Activated T-cell treated with anti-CD3 and anti-CD28 coated beads, Interleukin-2, amount 50 U/mL, for 72 hours (primary cell): Measurements from ENCODE around the gene PTPN1. TPM values are rescaled to one million over a fixed set of nuclear protein-coding genes. Genes with fewer than 3 reads are reported as not detected.

Experiments used
- total RNA-seq, 2 donors: library from RNA; stranded (reverse); gene quantifications; one replicate each; pipeline ENCODE4 v1.2.3, GENCODE V29; 2022

PTPN1 gene
- total RNA-seq, 2 donors from 2014 or later = 138 TPM

Other genes starting within 250 kb of the PTPN1 start
- under 1 TPM; 0.14 to 0.23 TPM for gene RIPOR3, start 181.2 kb downstream of the PTPN1 start, total RNA-seq
- 1 to 10 TPM; 4.3 to 5.0 TPM for gene PARD6B, start 221.2 kb downstream of the PTPN1 start, total RNA-seq